ENCODE data around the gene FOXP2.

DNA sequence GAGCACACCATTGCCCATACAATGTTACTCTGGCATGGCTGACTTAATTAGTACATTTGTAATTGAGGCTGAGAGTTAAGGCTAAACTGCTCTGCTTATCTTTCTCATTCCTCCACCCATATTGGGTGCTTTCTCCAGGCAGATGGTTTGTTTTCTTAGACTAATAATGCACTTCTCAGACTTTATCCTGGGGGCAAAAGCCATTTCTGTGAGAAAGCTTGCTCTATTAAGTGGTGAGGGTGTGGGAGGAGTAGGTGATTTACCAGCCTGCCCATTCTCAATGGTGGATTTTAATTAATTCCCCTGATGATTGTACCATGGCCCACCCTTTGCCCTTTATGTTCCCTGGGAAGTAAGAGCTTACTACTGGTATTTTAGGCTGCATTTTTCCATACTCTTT, 174.8 kb downstream of the FOXP2 start:
- no peak for TF ChIP-seq SMC3 (IDR thresholded peaks at IDR 0.05; ENCODE audit: low read depth, low read length)
- no peak for TF ChIP-seq POLR2A (IDR thresholded peaks at IDR 0.05; ENCODE audit: low read depth, low read length)
- no peak for TF ChIP-seq CTCF (conservative IDR thresholded peaks at IDR 0.05; ENCODE audit: low read depth, low read length)
- no peak for TF ChIP-seq RFX5 (IDR thresholded peaks at IDR 0.05; ENCODE audit: low read depth, low read length)
- TF ChIP-seq MAZ (IDR thresholded peaks at IDR 0.05; ENCODE audit: borderline replicate concordance, low read depth, low read length) = no peak
- TF ChIP-seq MXI1 (IDR thresholded peaks at IDR 0.05; ENCODE audit: borderline replicate concordance, low read depth, low read length) = no peak

Data from IMR-90 (cell line).